Smooth muscle cell (in vitro differentiated cells): Measurements from ENCODE around the gene TFAP2A. TPM values are rescaled to one million over a fixed set of nuclear protein-coding genes. Genes with fewer than 3 reads are reported as not detected.

Experiments
- DNase-seq: peaks from one replicate; lab custom pipeline; 2025; ENCODE audit not compliant: unreplicated experiment; lab: John Stamatoyannopoulos, UW
- H2AFZ ChIP-seq: fragments of 200-600 bp; sonication (generic); 2 replicates; pipeline ENCODE4 v1.6.0; 2016; ENCODE audit warnings: antibody characterized with exemption, low read depth, mild to moderate bottlenecking
- H3F3A ChIP-seq: fragments of 200-600 bp; sonication (generic); 2 replicates; pipeline ENCODE4 v1.6.0; 2017; ENCODE audit warnings: antibody characterized with exemption, low read depth
- H3K27ac ChIP-seq: fragments of 200-600 bp; sonication (generic); 2 replicates; pipeline ENCODE4 v1.5.1; 2016; ENCODE audit warnings: low read depth, mild to moderate bottlenecking
- H3K27me3 ChIP-seq: fragments of 200-600 bp; sonication (generic); 2 replicates; pipeline ENCODE4 v1.6.1; 2016; ENCODE audit warnings: low read depth, mild to moderate bottlenecking
- H3K36me3 ChIP-seq: fragments of 200-600 bp; sonication (generic); 2 replicates; pipeline ENCODE4 v1.5.1; 2016; ENCODE audit warnings: low read depth
- H3K4me1 ChIP-seq: fragments of 200-600 bp; sonication (generic); 2 replicates; pipeline ENCODE4 v1.5.1; 2016; ENCODE audit warnings: low read depth
- H3K4me2 ChIP-seq: fragments of 200-600 bp; sonication (generic); 2 replicates; pipeline ENCODE4 v1.6.0; 2016; ENCODE audit warnings: mild to moderate bottlenecking
- H3K4me3 ChIP-seq: fragments of 200-600 bp; sonication (generic); 2 replicates; pipeline ENCODE4 v1.5.1; 2016; ENCODE audit warnings: mild to moderate bottlenecking
- H3K79me2 ChIP-seq: fragments of 200-600 bp; sonication (generic); 2 replicates; pipeline ENCODE4 v1.6.0; 2016; ENCODE audit warnings: low read depth, mild to moderate bottlenecking
- H3K9ac ChIP-seq: fragments of 200-600 bp; sonication (generic); 2 replicates; pipeline ENCODE4 v1.6.0; 2016; ENCODE audit warnings: low read depth
- H3K9me3 ChIP-seq: fragments of 200-600 bp; sonication (generic); replicated peaks from 2 replicates; pipeline ENCODE4 v1.5.1; 2016; ENCODE audit warnings: low read depth
- H4K20me1 ChIP-seq: fragments of 200-600 bp; sonication (generic); 2 replicates; pipeline ENCODE4 v1.6.0; 2016; ENCODE audit warnings: low read depth
- WGBS: methylation state at CpG from one replicate; pipeline ENCODE4 v1.1.7; 2016; ENCODE audit warnings: low lambda C conversion rate; 5-methylcytosine and 5-hydroxymethylcytosine counted together
- polyA plus RNA-seq: library from polyadenylated mRNA; unstranded; fragments of >200 nt; fragmentation: Nextera tagmentation; extraction: Ambion mirVana; gene quantifications from 2 replicates; pipeline ENCODE4 v1.2.1, GENCODE V29; 2016
- total RNA-seq: library from RNA; depleted of rRNA; stranded (reverse); fragments of >200 nt; gene quantifications from 2 replicates; pipeline ENCODE4 v1.2.3, GENCODE V29; 2014
- TF ChIP-seq, protein P1 (sequence below): fragments of 200-600 bp; sonication (generic); IDR thresholded peaks from 2 replicates; pipeline ENCODE4 v1.5.1; 2017; ENCODE audit warnings: borderline replicate concordance, mild to moderate bottlenecking, antibody characterized with exemption; ENCODE audit not compliant: insufficient read depth, poor library complexity, severe bottlenecking

Gene TFAP2A
- total and polyA plus RNA-seq, 2 experiments from 2014 or later, result 10.1 to 13.6 TPM

- Histone ChIP-seq H3F3A (no peaks in the 10 kb centered on the region), H3K27me3 (peaks cover 100% of the 10 kb centered on the region), H3K4me2 (no peak overlapping the region), H3K27ac (no peak overlapping the region), H2AFZ (no peak overlapping the region), H3K9ac (no peak overlapping the region), H3K4me1 (peaks cover 30% of the 10 kb centered on the region), H3K9me3 (no peaks in the 10 kb centered on the region), H3K36me3 (no peaks in the 10 kb centered on the region), H4K20me1 (no peaks in the 10 kb centered on the region), H3K79me2 (no peaks in the 10 kb centered on the region), H3K4me3 (no peak overlapping the region)
- 19% methylated on average over 21 of the region's 21 CpGs for WGBS
- TF ChIP-seq, protein P1, sequence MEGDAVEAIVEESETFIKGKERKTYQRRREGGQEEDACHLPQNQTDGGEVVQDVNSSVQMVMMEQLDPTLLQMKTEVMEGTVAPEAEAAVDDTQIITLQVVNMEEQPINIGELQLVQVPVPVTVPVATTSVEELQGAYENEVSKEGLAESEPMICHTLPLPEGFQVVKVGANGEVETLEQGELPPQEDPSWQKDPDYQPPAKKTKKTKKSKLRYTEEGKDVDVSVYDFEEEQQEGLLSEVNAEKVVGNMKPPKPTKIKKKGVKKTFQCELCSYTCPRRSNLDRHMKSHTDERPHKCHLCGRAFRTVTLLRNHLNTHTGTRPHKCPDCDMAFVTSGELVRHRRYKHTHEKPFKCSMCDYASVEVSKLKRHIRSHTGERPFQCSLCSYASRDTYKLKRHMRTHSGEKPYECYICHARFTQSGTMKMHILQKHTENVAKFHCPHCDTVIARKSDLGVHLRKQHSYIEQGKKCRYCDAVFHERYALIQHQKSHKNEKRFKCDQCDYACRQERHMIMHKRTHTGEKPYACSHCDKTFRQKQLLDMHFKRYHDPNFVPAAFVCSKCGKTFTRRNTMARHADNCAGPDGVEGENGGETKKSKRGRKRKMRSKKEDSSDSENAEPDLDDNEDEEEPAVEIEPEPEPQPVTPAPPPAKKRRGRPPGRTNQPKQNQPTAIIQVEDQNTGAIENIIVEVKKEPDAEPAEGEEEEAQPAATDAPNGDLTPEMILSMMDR, result no peak
- DNase-seq, result no peak
Measured at GRCh38 chr6:10385524-10386132, 29.2 kb downstream of the TFAP2A start.

DNA sequence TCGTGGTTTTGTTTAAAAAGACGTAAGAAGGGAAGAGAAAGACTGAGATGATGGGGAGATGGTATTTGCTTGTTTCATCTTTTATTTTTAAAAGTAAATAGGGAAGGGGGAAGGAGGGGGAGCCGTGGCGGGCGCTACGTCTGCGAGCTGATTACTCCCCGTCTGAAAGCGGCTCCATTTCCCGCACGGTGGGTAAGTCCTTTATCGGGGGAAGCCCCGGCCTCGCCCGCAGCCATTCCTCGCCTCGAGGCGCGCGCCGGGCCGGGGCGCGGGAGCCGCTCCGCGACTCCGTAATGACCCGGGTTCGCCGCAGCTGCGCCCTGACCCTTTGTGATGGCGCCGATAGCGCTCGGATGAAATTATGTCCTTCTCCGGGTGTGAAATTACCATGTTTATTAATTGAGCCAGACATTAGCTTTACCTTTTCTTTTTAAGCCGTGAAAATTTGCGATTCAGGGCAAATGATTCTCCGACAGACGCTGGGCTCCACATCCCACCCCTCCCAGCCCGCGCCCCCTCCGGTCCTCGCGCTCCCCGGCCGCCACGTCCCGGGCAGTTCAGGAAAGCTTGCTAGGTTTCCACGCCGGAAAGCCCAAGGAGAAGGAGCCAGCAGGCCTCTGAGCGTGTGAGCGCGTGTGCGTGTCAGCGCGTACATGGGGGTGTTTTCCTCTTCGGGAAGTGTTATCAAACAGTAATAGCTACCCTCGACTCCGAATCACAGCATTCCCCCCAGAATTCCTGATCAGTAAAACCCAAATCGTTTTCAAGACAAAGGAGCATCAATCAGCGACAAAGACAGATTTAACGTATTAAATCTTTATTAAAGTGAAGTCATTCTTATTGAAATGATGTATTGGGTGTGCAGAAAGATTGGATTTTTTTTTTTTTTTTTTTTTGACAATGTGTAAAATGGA lies 30.0 kb downstream of the TFAP2A start:
- H3K27ac ChIP-seq, result no peak overlapping the region
- H3K4me2 ChIP-seq, result peak overlapping the region; percentile 82
- H2AFZ ChIP-seq, result peak overlapping the region; percentile 32
- H4K20me1 ChIP-seq, result no peaks in the 10 kb centered on the region
- H3K36me3 ChIP-seq, result no peaks in the 10 kb centered on the region
- peaks cover 26% of the 10 kb centered on the region for H3K4me1 ChIP-seq
- H3K9me3 ChIP-seq, result no peaks in the 10 kb centered on the region
- no peaks in the 10 kb centered on the region for H3K79me2 ChIP-seq
- H3K9ac ChIP-seq, result no peak overlapping the region
- TF ChIP-seq, protein P1, result no peak
- H3K27me3 ChIP-seq, result peaks cover 99% of the 10 kb centered on the region
- H3K4me3 ChIP-seq, result peak overlapping the region; percentile 23
- DNase-seq, result no peak
- WGBS, result 3% methylated on average over 61 of the region's 64 CpGs
- H3F3A ChIP-seq, result no peaks in the 10 kb centered on the region

GRCh38 chr6:10384091-10384609 lies 30.7 kb downstream of the TFAP2A start:
- WGBS, result 11% methylated on average over 9 of the region's 9 CpGs
- peaks cover 22% of the 10 kb centered on the region for H3K4me1 ChIP-seq
- H3K36me3 ChIP-seq, result no peaks in the 10 kb centered on the region
- H3K27me3 ChIP-seq, result peaks cover 95% of the 10 kb centered on the region
- H3K4me3 ChIP-seq, result peak overlapping the region; percentile 23
- no peak for DNase-seq
- TF ChIP-seq, protein P1, result no peak
- H3K27ac ChIP-seq, result no peak overlapping the region
- peak overlapping the region; percentile 32 for H2AFZ ChIP-seq
- H4K20me1 ChIP-seq, result no peaks in the 10 kb centered on the region
- peak overlapping the region; percentile 82 for H3K4me2 ChIP-seq
- H3F3A ChIP-seq, result no peaks in the 10 kb centered on the region
- H3K9ac ChIP-seq, result no peak overlapping the region
- H3K9me3 ChIP-seq, result no peaks in the 10 kb centered on the region
- no peaks in the 10 kb centered on the region for H3K79me2 ChIP-seq
